ENCODE measurements around the gene SDHB.

SDHB gene

DNA sequence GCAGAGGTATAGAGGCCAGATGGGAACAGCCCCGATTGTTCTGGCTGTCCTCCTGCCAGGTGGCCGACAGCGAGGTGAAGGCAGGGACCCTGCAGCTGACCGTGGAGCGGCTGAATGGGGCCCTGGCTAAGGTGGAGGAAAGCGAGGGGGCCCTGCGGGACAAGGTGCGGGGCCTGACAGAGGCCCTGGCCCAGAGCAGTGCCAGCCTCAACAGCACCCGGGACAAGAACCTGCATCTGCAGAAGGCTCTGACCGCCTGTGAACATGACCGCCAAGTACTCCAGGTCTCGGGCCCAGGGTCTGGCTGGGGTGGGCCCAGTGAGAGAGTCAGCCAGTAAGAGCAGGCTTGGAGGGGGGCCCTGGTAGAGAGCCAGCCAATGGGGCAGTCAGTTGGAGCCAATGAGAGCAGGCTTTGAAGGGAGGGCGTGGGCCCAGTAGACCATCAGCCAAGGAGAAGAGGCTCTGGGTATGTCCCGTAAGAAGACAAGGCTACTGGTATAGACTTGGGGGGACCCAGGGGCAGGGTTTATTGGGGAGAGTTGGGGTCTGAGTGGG is 84.7 kb downstream of the SDHB start:
- DNase-seq (ENCODE audit: low spot score), result no peak

All from D341Med (cell line).